Activated T-cell treated with anti-CD3 and anti-CD28 coated beads, Interleukin-2, amount 50 U/mL, for 72 hours (primary cell): ENCODE data around the gene COL5A3. TPM values are rescaled to one million over a fixed set of nuclear protein-coding genes. Genes with fewer than 3 reads are reported as not detected.

Experiments used
- ATAC-seq, 2 donors: fragments of 150-1000 bp; cut with Tn5 transposase; replicated peaks in 1 of 2; 2 replicates each; pipeline ENCODE4 v1.10.0; 2021; ENCODE audit warnings: moderate library complexity in 2 of 2, mild to moderate bottlenecking in 1 of 2
- DNase-seq, 2 donors: peaks; one replicate each; pipeline ENCODE4 v3.0.0; 2021 to 2022; ENCODE audit warnings: mixed read lengths in 1 of 2
- H3K27ac Mint-ChIP-seq: one replicate; pipeline ENCODE4 v1.8.0; 2022; ENCODE audit warnings: mild to moderate bottlenecking, moderate library complexity, mixed read lengths
- H3K27me3 Mint-ChIP-seq: one replicate; pipeline ENCODE4 v1.8.0; 2022; ENCODE audit warnings: low read depth, mixed read lengths
- H3K36me3 Mint-ChIP-seq, 2 donors: one replicate each; pipeline ENCODE4 v1.8.0; 2022; ENCODE audit warnings: mixed read lengths in 2 of 2, mild to moderate bottlenecking in 1 of 2; ENCODE audit not compliant: insufficient read depth in 2 of 2
- H3K4me1 Mint-ChIP-seq: one replicate; pipeline ENCODE4 v1.8.0; 2022; ENCODE audit warnings: low read depth, mixed read lengths
- H3K4me3 Mint-ChIP-seq, 2 donors: one replicate each; pipeline ENCODE4 v1.8.0; 2022; ENCODE audit warnings: mild to moderate bottlenecking in 2 of 2, mixed read lengths in 2 of 2, moderate library complexity in 2 of 2
- H3K9me3 Mint-ChIP-seq, 2 donors: one replicate each; pipeline ENCODE4 v1.8.0; 2022; ENCODE audit warnings: mixed read lengths in 2 of 2
- total RNA-seq, 2 donors: library from RNA; stranded (reverse); gene quantifications; one replicate each; pipeline ENCODE4 v1.2.3, GENCODE V29; 2022

COL5A3 gene
- total RNA-seq, 2 donors from 2014 or later: 1.1 to 5.0 TPM

DNA sequence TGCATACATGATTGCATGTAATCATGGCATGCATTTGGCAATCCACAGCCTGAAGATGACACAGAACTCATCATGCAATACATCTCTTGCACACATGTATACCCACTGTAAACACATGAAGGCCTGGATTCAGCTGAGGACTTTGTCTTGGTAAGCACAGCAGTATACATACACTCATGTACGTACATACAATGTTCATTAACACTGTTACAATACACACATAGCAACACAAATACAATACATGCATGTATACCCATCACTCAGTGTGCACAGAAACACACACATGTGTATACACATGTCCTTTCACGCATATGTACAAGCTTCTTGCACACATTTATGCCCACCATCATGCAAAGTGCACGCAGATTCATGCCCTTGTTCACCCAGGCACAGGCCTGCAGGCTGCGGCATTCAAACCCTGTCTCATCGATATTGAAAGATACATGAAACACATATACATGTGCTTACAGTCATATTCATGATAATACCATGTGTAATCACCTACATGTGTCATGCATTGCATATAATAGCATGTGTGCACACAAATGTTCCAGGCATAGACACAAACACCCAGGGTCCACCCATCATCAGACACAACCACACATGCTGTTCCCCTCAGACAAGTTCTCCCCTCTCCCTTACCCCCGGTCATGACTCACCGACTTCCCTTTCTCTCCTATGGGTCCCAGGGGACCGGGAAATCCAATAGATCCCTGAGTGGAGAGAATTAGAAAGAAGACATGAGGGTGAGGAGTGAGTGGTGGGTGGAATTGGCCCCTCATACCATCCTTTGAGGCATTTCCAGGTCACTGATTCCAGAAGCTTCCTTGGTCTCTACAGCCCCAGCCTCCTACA lies 28.7 kb downstream of the COL5A3 start:
- ATAC-seq: no peak
- no peaks in the 10 kb centered on the region for H3K9me3 Mint-ChIP-seq
- no peak overlapping the region for H3K27ac Mint-ChIP-seq
- no peaks in the 10 kb centered on the region for H3K36me3 Mint-ChIP-seq
- H3K4me3 Mint-ChIP-seq: no peak overlapping the region
- no peaks in the 10 kb centered on the region for H3K4me1 Mint-ChIP-seq
- no peak for DNase-seq
- H3K27me3 Mint-ChIP-seq: peaks cover 8% of the 10 kb centered on the region

DNA sequence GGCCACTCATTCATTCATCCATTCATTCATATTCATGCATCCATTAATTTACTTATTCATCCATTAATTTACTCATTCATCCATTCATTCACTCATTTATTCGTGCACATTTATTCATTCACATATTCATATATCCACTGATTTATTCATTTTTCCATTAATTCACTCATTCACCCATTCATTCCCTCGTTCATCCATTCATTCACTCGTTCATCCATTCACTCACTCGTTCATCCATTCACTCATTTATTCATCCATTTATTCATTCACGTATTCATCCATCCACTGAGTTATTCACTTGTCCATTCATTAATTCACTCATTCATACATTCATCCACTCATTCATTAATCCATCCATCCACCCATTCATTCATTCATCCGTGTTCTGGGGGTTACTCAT lies 38.2 kb downstream of the COL5A3 start:
- Mint-ChIP-seq H3K27me3 (peaks cover 22% of the 10 kb centered on the region), H3K27ac (no peak overlapping the region), H3K4me1 (no peaks in the 10 kb centered on the region), H3K9me3 (peaks cover 0 to 2% of the 10 kb centered on the region in 2 donors), H3K4me3 (no peak overlapping the region), H3K36me3 (no peaks in the 10 kb centered on the region)
- DNase-seq (no peak), ATAC-seq (no peak)

DNA sequence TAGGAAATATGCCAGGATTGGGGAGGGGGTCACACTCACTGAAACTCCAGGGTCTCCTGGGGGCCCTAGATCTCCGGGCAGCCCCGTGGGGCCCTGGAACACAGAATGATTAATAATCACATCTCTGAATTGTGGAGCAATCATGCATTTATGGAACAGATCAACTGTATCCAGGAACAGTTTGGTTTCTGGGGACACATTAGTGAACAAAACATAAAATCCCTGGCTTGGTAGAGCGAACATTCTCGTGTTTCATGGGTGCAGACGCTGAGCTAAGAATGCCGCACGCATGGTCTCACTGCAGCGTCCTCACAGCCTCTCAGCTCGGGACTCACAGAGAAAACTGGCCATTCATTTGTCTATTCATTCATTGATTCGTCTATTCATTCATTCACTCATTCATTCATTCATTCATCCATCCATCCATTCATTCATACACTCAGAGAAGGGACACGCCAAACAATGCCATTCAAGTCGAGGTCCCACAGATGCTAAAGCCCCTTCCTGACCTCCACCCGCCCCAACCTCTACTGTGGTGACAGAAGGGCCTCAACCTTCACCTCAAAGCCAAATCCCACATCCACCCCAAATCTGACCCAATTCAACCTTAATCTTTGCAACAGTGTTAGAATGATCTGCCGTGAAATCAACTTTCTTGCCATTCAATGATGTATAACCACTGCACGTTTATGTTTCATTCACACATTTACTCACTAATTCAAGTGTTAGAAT lies 39.0 kb downstream of the COL5A3 start:
- H3K36me3 Mint-ChIP-seq: no peaks in the 10 kb centered on the region
- DNase-seq (peak in 1 of 2 donors; percentile 2), ATAC-seq (no peak)
- H3K27me3 Mint-ChIP-seq: peaks cover 29% of the 10 kb centered on the region
- H3K9me3 Mint-ChIP-seq: peaks cover 0 to 2% of the 10 kb centered on the region in 2 donors
- H3K4me1 Mint-ChIP-seq: peaks cover 5% of the 10 kb centered on the region
- H3K27ac Mint-ChIP-seq: no peak overlapping the region
- H3K4me3 Mint-ChIP-seq: no peak overlapping the region

DNA sequence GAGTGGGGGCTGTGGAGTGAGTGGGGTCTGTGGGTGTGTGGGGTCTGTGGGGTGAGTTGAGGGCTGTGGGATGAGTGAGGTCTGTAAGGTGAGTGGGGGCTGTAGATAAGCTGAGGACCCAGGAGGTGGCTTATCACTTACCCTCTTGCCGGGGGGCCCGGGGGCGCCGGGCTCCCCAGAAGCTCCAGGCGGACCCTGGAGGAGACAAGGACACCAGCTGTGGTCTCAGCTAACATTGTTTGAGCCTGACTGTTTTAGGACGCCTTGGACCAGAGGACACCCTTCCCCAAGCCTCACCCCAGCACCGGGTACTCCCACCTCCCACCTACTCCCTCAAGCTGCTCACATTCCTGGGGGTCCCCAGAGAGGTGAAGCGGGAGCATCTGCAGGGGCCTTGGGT lies 39.8 kb downstream of the COL5A3 start:
- Mint-ChIP-seq H3K4me3 (no peak overlapping the region), H3K36me3 (no peaks in the 10 kb centered on the region), H3K27me3 (peaks cover 36% of the 10 kb centered on the region), H3K27ac (no peak overlapping the region), H3K4me1 (peaks cover 5% of the 10 kb centered on the region), H3K9me3 (peaks cover 0 to 2% of the 10 kb centered on the region in 2 donors)
- DNase-seq: no peak
- ATAC-seq: no peak

DNA sequence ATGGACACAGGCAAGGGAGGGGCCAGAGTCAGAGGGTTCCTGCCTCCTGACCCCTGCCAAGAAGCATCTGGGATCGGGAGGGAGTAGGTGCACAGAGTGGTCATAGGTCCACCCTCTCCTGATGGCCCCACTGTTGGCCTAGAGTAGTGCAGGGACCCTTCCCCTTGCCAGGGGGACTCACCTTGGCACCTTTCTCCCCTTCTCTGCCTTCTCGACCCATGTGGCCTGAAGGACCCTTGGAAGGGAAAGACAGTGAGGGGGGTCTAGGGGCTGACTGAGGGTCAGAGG lies 40.7 kb downstream of the COL5A3 start:
- ATAC-seq: no peak
- H3K4me3 Mint-ChIP-seq: no peak overlapping the region
- no peak for DNase-seq
- peaks cover 5% of the 10 kb centered on the region for H3K4me1 Mint-ChIP-seq
- H3K9me3 Mint-ChIP-seq: peaks cover 0 to 2% of the 10 kb centered on the region in 2 donors
- peaks cover 37% of the 10 kb centered on the region for H3K27me3 Mint-ChIP-seq
- H3K36me3 Mint-ChIP-seq: no peaks in the 10 kb centered on the region
- no peak overlapping the region for H3K27ac Mint-ChIP-seq

DNA sequence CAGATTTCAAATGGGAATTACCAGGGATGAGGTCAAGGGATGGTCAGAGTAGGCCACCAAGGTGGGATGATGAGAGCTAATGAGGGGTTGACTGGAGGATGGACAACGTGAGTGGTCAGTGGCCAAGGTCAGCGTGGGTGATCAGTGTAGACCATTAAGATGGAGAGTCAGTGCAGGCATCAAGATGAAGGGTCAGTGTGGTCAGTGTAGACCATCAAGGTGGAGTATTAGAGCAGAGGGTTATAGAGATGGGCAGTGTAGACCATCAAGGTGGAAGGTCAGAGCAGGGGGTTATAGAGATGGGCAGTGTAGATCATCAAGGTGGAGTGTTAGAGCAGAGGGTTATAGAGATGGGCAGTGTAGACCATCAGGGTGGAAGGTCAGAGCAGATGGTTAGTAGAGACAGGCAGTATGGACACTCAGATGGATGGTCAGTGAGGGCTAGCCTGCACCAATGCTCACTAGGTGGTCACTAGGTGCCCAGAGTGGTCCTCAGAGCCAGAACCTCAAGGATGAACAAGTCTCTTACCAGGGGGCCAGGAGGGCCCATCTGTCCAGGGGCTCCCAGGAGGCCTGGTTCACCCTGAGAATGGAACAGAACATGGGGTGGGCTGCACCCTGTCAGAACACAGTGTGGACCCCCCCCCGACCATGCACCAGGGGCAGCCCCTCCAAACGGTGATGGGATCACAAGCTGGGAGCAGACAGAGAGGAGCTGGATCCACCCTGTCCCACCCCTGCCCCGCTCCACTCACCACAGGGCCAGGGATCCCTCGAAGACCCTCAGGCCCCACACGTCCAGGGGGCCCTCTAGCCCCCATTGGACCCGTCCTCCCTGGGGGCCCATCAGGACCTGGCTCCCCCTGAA lies 41.2 kb downstream of the COL5A3 start:
- Mint-ChIP-seq H3K9me3 (peaks cover 0 to 2% of the 10 kb centered on the region in 2 donors), H3K27ac (no peak overlapping the region), H3K27me3 (peaks cover 37% of the 10 kb centered on the region)

DNA sequence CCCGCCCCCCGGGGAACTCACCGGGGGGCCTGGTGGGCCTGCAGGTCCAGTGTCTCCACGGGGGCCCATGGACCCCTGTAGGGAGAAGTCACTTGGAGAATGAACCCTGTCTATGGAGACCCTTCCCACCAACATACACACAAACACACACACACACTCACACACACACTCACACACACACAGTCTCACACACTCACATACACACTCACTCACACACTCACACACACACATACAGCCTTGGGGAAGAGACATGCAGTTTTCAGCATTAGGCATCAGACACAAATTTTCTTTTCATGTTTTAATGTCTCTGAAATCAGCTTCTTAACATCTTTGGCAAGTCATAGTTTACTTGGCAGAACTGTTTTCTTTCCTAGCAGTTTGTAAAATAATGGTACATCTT lies 43.0 kb downstream of the COL5A3 start:
- H3K9me3 Mint-ChIP-seq: peaks cover 0 to 2% of the 10 kb centered on the region in 2 donors
- H3K4me1 Mint-ChIP-seq: peaks cover 5% of the 10 kb centered on the region
- no peak overlapping the region for H3K4me3 Mint-ChIP-seq
- peaks cover 37% of the 10 kb centered on the region for H3K27me3 Mint-ChIP-seq
- DNase-seq (no peak), ATAC-seq (no peak)
- H3K36me3 Mint-ChIP-seq: no peaks in the 10 kb centered on the region
- no peak overlapping the region for H3K27ac Mint-ChIP-seq

More for the DNA sequence above, 41.2 kb downstream of the COL5A3 start:
- no peaks in the 10 kb centered on the region for H3K36me3 Mint-ChIP-seq
- peaks cover 5% of the 10 kb centered on the region for H3K4me1 Mint-ChIP-seq
- ATAC-seq (no peak), DNase-seq (no peak)
- H3K4me3 Mint-ChIP-seq: no peak overlapping the region

DNA sequence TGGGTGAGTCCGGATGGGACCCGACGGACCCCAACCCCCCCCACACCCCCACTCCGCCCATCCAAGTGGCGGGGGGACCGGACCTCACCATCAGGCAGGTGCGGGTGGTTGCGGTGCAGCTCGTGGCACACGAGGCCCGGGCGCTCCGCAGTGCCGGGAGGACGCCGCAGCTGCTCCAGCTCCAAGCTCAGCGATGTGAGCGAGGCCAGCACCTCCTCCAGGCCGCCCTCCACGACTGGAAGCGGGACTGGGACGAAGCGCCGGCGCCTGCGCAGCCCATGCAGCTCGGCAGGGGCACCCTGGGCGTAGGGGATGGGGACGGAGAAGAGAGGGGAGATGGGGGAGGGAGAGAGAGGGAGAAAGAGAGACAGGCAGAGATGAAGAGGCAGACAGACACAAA lies 43.9 kb downstream of the COL5A3 start:
- Mint-ChIP-seq H3K36me3 (no peaks in the 10 kb centered on the region), H3K27me3 (peaks cover 37% of the 10 kb centered on the region), H3K9me3 (no peaks in the 10 kb centered on the region), H3K27ac (no peak overlapping the region), H3K4me1 (peaks cover 5% of the 10 kb centered on the region), H3K4me3 (peak overlapping the region in 1 of 2 donors; percentile 12)
- ATAC-seq (no peak), DNase-seq (no peak)

DNA sequence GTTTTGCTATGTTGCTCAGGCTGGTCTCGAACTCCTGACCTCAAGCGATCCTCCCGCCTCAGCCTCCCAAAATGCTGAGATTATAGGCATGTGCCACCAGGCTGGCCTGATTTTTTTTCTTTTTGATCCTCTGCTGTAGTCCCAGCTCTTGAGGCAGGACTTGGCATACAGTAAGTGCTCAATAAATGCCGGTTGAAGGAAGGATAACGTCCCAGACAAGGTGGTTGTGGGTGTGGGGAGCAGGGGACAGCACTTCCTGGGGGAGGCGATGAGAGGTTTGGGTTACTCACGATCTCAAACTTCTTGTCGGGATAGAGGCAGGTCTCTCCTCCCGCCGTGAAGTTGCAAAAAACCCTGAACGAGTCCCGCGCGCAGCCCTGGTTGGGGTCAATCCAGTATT lies 44.3 kb downstream of the COL5A3 start:
- Mint-ChIP-seq H3K27ac (no peak overlapping the region), H3K27me3 (peaks cover 37% of the 10 kb centered on the region), H3K4me1 (peaks cover 5% of the 10 kb centered on the region)

DNA sequence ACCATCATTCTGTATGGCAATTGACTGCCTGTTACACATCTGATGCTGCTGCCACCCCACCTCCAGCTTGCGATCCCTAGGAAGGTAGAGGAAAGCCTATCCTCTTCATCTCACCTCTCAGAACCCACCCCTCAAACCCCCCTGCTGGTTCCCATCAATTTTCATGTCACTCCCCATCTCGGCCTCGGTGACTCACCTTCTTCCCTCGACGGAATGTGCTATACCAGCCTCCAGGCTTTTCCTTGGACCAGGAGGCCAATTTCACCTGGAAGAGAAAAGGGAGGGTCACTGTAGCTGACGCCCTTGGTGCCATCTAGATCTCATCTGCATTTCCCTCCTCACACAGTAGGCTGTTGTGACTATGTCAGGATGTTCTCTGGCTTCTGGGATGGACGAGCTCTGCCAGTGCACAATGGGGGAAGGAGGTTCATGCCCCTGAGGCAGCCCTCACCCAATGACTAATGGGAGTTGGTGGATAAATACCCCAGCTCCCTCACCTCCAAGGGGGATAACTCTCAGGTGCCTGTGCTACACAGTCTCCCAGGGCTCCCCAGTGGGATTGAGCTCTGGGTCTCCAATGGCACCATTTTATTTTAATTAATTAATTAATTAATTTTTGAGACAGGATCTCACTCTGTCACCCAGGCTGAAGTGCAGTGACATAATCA lies 47.5 kb downstream of the COL5A3 start:
- Mint-ChIP-seq H3K27me3 (peaks cover 22% of the 10 kb centered on the region), H3K4me3 (no peak overlapping the region), H3K9me3 (no peaks in the 10 kb centered on the region), H3K36me3 (no peaks in the 10 kb centered on the region), H3K4me1 (peaks cover 5% of the 10 kb centered on the region), H3K27ac (no peak overlapping the region)
- no peak for ATAC-seq
- DNase-seq: no peak

More for the DNA sequence above, 44.3 kb downstream of the COL5A3 start:
- H3K9me3 Mint-ChIP-seq: no peaks in the 10 kb centered on the region
- no peaks in the 10 kb centered on the region for H3K36me3 Mint-ChIP-seq
- no peak for DNase-seq
- H3K4me3 Mint-ChIP-seq: no peak overlapping the region
- ATAC-seq: no peak

DNA sequence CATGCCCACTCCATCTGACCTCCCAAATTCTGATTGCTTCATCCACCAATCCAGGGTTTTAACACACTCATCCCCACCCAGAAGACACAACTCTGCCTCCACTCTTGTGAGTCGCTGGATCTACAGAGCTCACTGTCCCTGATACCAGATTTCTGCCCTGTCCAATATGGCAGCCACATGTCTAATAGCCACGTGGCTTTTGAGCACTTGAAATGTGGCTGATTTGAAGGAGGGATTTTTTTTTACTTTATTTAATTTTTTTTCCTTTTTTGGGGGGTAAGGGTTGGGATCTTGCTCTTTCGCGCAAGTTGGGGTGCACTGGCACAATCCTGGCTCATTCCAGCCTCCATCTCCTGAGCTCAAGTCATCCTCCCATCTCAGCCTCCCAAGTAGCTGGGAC lies 49.2 kb downstream of the COL5A3 start:
- H3K4me1 Mint-ChIP-seq: no peaks in the 10 kb centered on the region
- DNase-seq (no peak), ATAC-seq (no peak)
- peaks cover 8% of the 10 kb centered on the region for H3K27me3 Mint-ChIP-seq
- H3K4me3 Mint-ChIP-seq: no peak overlapping the region
- no peaks in the 10 kb centered on the region for H3K36me3 Mint-ChIP-seq
- no peak overlapping the region for H3K27ac Mint-ChIP-seq
- no peaks in the 10 kb centered on the region for H3K9me3 Mint-ChIP-seq

DNA sequence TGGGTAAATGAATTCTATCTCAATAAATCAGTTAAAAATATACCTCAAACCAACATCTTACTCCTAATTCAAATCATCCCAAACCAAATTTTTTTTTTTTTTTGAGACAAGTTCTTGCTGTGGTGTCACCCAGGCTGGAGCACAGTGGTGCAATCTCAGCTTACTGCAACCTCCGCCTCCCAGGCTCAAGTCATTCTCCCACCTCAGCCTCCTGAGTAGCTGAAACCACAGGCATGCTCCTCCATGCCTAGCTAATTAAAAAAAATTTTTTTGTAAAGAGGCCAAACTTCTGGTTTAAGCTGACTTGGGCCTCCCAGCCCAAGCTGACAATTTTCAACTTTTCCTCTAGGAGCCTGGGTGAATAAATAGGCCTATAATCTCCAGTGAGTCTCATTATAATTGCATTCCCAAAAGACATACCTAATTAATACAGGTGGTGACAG lies 51.9 kb downstream of the COL5A3 start:
- no peak for ATAC-seq
- no peak for DNase-seq
- Mint-ChIP-seq H3K4me3 (no peak overlapping the region), H3K27ac (no peak overlapping the region), H3K4me1 (no peaks in the 10 kb centered on the region), H3K36me3 (no peaks in the 10 kb centered on the region), H3K27me3 (no peaks in the 10 kb centered on the region), H3K9me3 (no peaks in the 10 kb centered on the region)
